PC-9 (cell line): ENCODE data around the gene MYBPH. TPM values are rescaled to one million over a fixed set of nuclear protein-coding genes. Genes with fewer than 3 reads are reported as not detected.

Experiments
- BruUV-seq: library from RNA; stranded (reverse); fragments of 400-500 nt; replicated peaks from 2 replicates; lab custom pipeline; 2021; lab: Mats Ljungman, UMichigan
- CTCF ChIA-PET: fragments of 300-600 bp; sonication (Branson Sonifier 250); formaldehyde crosslinking; loops from one replicate; lab custom pipeline; 2022; ENCODE audit warnings: antibody characterized with exemption; lab: Charles Lee
- POLR2A ChIA-PET: fragments of 300-600 bp; sonication (Branson Sonifier 250); formaldehyde crosslinking; loops from one replicate; lab custom pipeline; 2022; ENCODE audit warnings: antibody characterized with exemption; ENCODE audit not compliant: unreplicated experiment; lab: Charles Lee
- DNase-seq, 2 experiments: peaks; one replicate each; pipeline versions ENCODE4 v3.0.0 to v3.0.0-alpha.2; 2015 to 2022; ENCODE audit warnings: mixed read lengths in 1 of 2
- H2AFZ ChIP-seq: fragments of 200-600 bp; sonication (generic); 2 replicates; pipeline ENCODE4 v1.8.1; 2017; ENCODE audit warnings: antibody characterized with exemption
- H3F3A ChIP-seq: fragments of 200-600 bp; sonication (generic); 2 replicates; pipeline ENCODE4 v1.8.1; 2017; ENCODE audit warnings: antibody characterized with exemption, mild to moderate bottlenecking, low read depth; ENCODE audit not compliant: insufficient read depth
- H3K27ac ChIP-seq: fragments of 200-600 bp; sonication (generic); 2 replicates; pipeline ENCODE4 v1.6.1; 2016; ENCODE audit warnings: mixed run types
- H3K27me3 ChIP-seq: fragments of 200-600 bp; sonication (generic); 2 replicates; pipeline ENCODE4 v1.6.1; 2016; ENCODE audit warnings: low read depth, mixed run types; ENCODE audit not compliant: insufficient read depth
- H3K36me3 ChIP-seq: fragments of 200-600 bp; sonication (generic); 2 replicates; pipeline ENCODE4 v1.6.1; 2016; ENCODE audit warnings: low read depth, mixed run types
- H3K4me1 ChIP-seq: fragments of 200-600 bp; sonication (generic); replicated peaks from 2 replicates; pipeline ENCODE4 v1.6.1; 2016; ENCODE audit warnings: mixed run types; ENCODE audit not compliant: insufficient read depth
- H3K4me2 ChIP-seq: fragments of 200-600 bp; sonication (generic); 2 replicates; pipeline ENCODE4 v1.6.1; 2017; ENCODE audit warnings: mixed run types
- H3K4me3 ChIP-seq: fragments of 200-600 bp; sonication (generic); 2 replicates; pipeline ENCODE4 v1.6.1; 2016; ENCODE audit warnings: mixed run types
- H3K79me2 ChIP-seq: fragments of 200-600 bp; sonication (generic); 2 replicates; pipeline ENCODE4 v1.6.1; 2017; ENCODE audit warnings: low read depth, mixed run types
- H3K9me2 ChIP-seq: fragments of 200-600 bp; sonication (generic); 2 replicates; pipeline ENCODE4 v1.8.1; 2017; ENCODE audit warnings: mild to moderate bottlenecking; ENCODE audit not compliant: insufficient read depth
- H3K9me3 ChIP-seq: fragments of 200-600 bp; sonication (generic); 2 replicates; pipeline ENCODE4 v1.8.1; 2016; ENCODE audit warnings: low read depth; ENCODE audit not compliant: insufficient read depth
- H4K20me1 ChIP-seq: fragments of 200-600 bp; sonication (generic); 2 replicates; pipeline ENCODE4 v1.8.1; 2017; ENCODE audit not compliant: insufficient read depth
- EZH2 ChIP-seq: fragments of 200-600 bp; sonication (generic); IDR thresholded peaks from 2 replicates; pipeline ENCODE4 v1.8.0; 2017; ENCODE audit warnings: antibody characterized with exemption, low read depth
- intact Hi-C: fragments of 100-400 bp; cut with micrococcal nuclease; formaldehyde crosslinking; loops from one replicate; pipeline ENCODE4 v1.10.0; 2022; ENCODE audit not compliant: unreplicated experiment
- total RNA-seq: library from RNA; stranded (reverse); gene quantifications from 2 replicates; pipeline ENCODE4 v1.2.3, GENCODE V29; 2021
- TF ChIP-seq, protein P1 (sequence below): fragments of 200-600 bp; sonication (generic); conservative IDR thresholded peaks from 2 replicates; pipeline ENCODE4 v1.6.1; 2017; ENCODE audit warnings: mixed run types, antibody characterized with exemption, mild to moderate bottlenecking, moderate library complexity

MYBPH gene
- total RNA-seq, 1 experiment from 2014 or later = not detected

DNA sequence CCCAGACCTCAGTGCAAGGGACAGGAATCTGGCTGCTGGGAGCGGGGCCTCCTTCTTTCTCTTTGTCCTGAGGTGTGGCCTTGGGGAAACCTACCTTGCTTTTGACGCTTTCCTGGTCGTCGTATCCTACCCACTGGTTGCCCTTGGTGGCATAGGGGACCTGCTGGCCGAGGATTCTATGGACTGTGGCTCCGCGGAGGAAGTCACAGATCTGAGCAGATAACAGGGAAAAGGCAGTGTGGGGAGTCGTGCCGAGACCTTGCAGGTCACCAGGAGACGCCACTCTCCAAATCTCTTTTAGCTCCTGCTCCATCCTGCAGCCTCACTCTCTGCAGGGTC lies 4.0 kb upstream of the MYBPH start:
- Histone ChIP-seq H2AFZ (no peak overlapping the region), H3K4me2 (no peak overlapping the region), H3K4me3 (no peak overlapping the region), H3K36me3 (no peaks in the 10 kb centered on the region), H3K4me1 (peaks cover 25% of the 10 kb centered on the region), H3K9me2 (no peaks in the 10 kb centered on the region), H3F3A (peaks cover 10% of the 10 kb centered on the region; the same call in 1 of the 2 replicates), H3K27me3 (no peaks in the 10 kb centered on the region), H3K9me3 (no peaks in the 10 kb centered on the region), H4K20me1 (no peaks in the 10 kb centered on the region), H3K27ac (no peak overlapping the region), H3K79me2 (no peaks in the 10 kb centered on the region)
- no peak for DNase-seq
- ChIA-PET CTCF (interaction anchor here (0.6 kb wide), 1 partner anchor 21 kb away, joined by 4 read pairs; no protein-coding TSS in a partner anchor), POLR2A (no interaction called here)
- TF ChIP-seq, protein P1, sequence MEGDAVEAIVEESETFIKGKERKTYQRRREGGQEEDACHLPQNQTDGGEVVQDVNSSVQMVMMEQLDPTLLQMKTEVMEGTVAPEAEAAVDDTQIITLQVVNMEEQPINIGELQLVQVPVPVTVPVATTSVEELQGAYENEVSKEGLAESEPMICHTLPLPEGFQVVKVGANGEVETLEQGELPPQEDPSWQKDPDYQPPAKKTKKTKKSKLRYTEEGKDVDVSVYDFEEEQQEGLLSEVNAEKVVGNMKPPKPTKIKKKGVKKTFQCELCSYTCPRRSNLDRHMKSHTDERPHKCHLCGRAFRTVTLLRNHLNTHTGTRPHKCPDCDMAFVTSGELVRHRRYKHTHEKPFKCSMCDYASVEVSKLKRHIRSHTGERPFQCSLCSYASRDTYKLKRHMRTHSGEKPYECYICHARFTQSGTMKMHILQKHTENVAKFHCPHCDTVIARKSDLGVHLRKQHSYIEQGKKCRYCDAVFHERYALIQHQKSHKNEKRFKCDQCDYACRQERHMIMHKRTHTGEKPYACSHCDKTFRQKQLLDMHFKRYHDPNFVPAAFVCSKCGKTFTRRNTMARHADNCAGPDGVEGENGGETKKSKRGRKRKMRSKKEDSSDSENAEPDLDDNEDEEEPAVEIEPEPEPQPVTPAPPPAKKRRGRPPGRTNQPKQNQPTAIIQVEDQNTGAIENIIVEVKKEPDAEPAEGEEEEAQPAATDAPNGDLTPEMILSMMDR = no peak
- TF ChIP-seq EZH2 = no peak
- no TSS peak for BruUV-seq
- intact Hi-C loops = no loop called here

DNA sequence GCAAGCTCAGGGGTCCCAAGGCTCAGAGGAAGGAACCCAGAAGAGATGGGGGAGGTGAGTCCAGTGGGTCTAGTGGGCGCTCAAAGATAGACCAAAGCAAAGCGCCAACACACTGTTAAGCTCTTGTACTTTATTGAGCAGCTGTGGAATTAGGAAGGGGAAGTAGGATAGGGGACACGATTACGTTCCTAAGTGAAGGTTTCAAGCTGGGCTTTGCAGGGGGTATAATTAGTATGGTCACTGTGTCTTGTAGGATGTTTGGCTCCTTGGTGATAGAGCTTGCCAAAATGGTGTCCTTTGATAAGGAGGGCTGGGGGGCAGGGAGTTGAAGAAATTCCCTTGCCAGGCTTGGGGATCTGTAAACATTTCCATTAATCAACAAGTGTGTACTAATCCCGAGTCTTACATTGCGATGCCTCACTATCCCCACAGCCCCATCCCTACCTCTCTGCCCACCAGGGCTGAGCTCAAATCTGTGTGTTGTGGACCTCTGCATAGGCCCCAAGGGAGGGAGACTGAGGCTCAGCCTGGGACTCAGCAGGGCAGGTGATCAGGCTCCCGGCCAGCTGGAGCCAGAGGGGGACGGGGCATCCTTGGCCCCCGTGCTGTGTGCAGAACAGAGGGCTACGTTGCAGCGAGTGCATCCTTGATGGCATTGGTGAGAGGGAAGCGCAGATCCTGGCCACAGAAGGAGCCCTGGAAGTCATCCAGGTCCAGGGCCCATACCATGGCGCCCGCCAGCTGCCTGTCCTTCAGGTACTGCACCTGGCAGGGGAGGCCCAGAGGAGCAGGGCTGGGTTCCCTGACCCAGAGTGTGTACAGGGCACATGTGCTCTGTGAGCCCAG lies 3.4 kb upstream of the MYBPH start:
- no TSS peak for BruUV-seq
- CTCF ChIA-PET = interaction anchor here (0.6 to 1.0 kb wide), 2 partner anchors 22 to 61 kb away, joined by 4 read pairs; no protein-coding TSS in a partner anchor
- peaks cover 28% of the 10 kb centered on the region for H3K4me1 ChIP-seq

DNA sequence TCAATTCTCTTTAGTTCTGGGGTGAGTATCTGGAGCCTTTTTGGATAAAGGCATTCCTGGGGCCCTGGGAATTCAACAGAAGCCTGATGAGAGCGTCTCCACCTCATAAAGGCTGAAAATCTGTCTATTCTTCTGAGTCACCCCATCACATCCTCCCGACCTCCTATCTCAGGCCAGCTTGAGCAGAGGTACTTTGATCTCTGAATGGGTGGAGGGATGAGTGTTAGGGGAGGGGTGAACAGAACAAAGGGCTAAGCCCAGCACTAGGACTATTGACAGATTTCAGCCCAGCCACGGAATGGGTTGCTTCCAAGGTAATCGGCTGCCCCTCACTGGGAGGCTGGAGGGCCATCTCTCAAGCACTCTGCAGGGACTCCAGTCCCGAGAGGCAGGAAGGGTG lies 2.5 kb upstream of the MYBPH start:
- H3K4me2 ChIP-seq = no peak overlapping the region
- no peak for TF ChIP-seq EZH2
- TF ChIP-seq, protein P1 = no peak
- H2AFZ ChIP-seq = no peak overlapping the region
- H3K4me1 ChIP-seq = peaks cover 38% of the 10 kb centered on the region
- H3K79me2 ChIP-seq = no peaks in the 10 kb centered on the region
- BruUV-seq = no TSS peak
- no peaks in the 10 kb centered on the region for H3K9me3 ChIP-seq
- DNase-seq = no peak
- H3K27ac ChIP-seq = 0 out of 2 replicates have a peak overlapping the region, but pooled peaks have one; percentile 31
- H3K4me3 ChIP-seq = no peak overlapping the region
- no peaks in the 10 kb centered on the region for H4K20me1 ChIP-seq
- no peaks in the 10 kb centered on the region for H3K27me3 ChIP-seq
- ChIA-PET POLR2A (no interaction called here), CTCF (interaction anchor here (1.0 kb wide), 1 partner anchor 60 kb away, joined by 4 read pairs; no protein-coding TSS in a partner anchor)
- intact Hi-C loops = no loop called here
- H3K36me3 ChIP-seq = no peaks in the 10 kb centered on the region
- peaks cover 10% of the 10 kb centered on the region; the same call in 1 of the 2 replicates for H3F3A ChIP-seq
- H3K9me2 ChIP-seq = no peaks in the 10 kb centered on the region

More for the DNA sequence above, 3.4 kb upstream of the MYBPH start:
- intact Hi-C loops = no loop called here
- Histone ChIP-seq H3K27ac (no peak overlapping the region), H4K20me1 (no peaks in the 10 kb centered on the region), H3K27me3 (no peaks in the 10 kb centered on the region), H2AFZ (no peak overlapping the region), H3K36me3 (no peaks in the 10 kb centered on the region), H3F3A (peaks cover 10% of the 10 kb centered on the region; the same call in 1 of the 2 replicates), H3K4me3 (no peak overlapping the region), H3K9me2 (no peaks in the 10 kb centered on the region), H3K79me2 (no peaks in the 10 kb centered on the region), H3K9me3 (no peaks in the 10 kb centered on the region), H3K4me2 (no peak overlapping the region)
- DNase-seq = no peak
- TF ChIP-seq EZH2 = no peak
- TF ChIP-seq, protein P1 = no peak
- POLR2A ChIA-PET = no interaction called here
